HG03457 (cell line): ENCODE measurements around the gene CACNA1B.

Experiments
- ATAC-seq: cut with Tn5 transposase; IDR thresholded peaks from one replicate; pipeline ENCODE4 v1.9.1; 2021; ENCODE audit warnings: moderate number of reproducible peaks; ENCODE audit not compliant: unreplicated experiment

The CACNA1B gene

GRCh38 chr9:137959641-137960411 is 82.2 kb downstream of the CACNA1B start:
- ATAC-seq = no peak

DNA sequence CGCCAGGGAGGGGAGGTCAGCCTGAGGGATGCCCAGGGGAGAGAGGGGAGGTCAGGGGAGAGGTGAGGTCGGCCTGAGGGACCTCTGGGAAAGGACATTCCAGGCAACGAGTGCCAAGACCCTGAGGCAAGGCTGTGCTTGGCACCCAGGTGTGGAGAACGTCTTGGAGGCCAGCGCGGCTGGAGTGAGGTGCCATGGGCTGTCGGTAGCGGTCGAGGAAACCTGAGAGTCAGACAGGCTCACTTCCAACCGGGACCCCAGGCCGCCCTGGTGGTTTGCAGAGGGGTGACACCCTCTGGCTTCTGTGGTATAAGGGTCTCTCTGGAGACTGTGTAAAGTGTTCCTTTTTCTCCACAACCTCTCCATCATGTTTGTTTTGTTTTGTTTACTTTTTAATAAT is 82.9 kb downstream of the CACNA1B start:
- ATAC-seq = no peak

DNA sequence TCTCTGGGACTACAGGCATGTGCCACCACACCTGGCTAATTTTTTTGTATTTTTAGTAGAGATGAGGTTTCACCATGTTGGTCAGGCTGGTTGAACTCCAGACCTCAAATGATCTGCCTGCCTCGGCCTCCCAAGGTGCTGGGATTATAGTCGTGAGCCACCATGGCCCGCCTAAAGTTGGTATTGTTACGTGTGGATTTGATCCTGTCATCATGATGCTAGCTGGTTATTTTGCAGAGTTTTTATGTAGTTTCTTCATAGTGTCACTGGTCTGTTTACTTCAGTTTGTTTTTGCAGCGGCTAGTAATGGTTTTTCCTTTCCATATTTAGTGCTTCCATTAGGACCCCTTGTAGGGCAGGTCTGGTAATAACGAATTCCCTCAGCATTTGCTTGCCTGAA is 85.9 kb downstream of the CACNA1B start:
- ATAC-seq = no peak

DNA sequence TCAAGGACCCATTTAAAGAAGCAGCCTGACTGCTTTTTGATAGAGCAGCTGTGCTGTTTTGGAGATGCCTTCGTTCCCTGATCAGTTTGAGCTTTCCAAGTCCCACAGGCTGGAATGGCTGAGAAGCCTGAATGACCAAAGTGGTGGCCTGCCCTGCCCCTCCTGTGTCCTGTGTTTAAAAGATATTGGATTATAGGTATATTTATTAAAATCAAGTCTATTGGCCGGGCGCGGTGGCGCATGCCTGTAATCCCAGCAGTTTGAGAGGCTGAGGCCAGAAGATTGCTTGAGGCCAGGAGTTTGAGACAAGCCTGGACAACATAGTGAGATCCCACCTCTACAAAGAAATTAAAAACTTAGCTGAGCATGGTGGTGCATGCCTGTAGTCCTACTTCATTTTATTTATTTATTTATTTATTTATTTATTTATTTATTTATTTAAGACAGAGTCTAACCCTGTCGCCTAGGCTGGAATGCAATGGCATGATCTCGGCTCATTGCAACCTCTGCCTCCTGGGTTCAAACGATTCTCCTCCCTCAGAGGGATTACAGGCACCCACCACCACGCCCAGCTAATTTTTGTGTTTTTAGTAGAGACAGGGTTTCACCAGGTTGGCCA is 87.7 kb downstream of the CACNA1B start:
- ATAC-seq = no peak

GRCh38 chr9:137967280-137967953 is 89.8 kb downstream of the CACNA1B start:
- ATAC-seq = no peak

DNA sequence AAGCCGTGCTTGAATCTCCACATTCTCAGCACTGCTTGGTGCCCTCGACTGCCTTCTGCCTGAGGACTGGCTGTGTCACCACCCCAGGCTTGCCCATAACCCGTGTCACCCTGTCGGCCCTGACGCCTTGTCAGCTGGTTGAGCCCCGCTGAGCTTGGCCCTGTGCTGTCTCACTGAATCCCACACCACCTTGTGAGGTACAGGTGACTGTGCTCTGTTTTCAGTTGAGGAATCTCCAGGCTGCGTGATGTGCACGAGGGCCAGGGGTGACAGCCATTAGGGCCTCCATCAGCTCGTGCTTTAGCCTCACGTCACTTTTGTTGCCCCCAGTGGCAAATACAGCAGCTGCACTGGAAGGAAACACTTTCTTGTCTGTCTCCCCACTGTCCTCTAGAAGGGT is 90.7 kb downstream of the CACNA1B start:
- no peak for ATAC-seq

GRCh38 chr9:137969008-137969407 is 91.4 kb downstream of the CACNA1B start:
- ATAC-seq = no peak

DNA sequence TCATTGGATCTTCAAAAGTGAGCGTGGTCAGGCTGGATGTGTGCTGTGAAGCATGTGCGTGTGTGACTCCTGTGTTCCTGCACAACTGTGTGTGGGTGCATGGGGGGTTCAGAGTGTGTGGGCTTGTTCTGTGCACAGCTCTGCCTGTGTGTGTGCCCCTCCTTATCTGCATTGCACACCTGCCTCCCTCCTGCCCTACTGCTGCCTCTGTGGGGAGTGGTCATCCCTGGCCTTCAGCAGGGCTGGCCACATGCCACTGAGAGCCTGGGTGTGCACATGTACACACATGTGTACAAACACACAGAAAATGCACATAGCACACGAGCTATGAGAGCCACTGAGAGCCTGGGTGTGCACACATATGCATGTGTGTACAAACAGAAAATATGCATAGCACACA is 92.1 kb downstream of the CACNA1B start:
- no peak for ATAC-seq

DNA sequence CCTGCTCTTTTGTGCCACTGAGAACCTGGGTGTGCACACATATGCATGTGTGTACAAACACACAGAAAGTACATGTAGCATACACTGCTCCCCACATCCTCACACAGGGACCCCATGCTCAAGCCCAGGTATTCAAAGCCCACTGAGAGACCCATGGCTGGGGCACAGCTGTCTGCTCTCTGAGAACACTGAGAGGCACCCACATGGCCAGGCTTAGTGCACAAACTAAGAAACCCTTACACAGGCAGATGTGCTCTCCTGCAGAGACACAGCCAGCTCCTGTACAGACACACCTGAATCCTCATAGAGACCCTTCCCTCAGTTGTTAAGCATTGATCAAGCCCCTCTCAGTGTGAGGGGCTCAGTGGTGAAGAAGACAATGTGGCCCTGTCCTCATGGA is 92.5 kb downstream of the CACNA1B start:
- no peak for ATAC-seq

DNA sequence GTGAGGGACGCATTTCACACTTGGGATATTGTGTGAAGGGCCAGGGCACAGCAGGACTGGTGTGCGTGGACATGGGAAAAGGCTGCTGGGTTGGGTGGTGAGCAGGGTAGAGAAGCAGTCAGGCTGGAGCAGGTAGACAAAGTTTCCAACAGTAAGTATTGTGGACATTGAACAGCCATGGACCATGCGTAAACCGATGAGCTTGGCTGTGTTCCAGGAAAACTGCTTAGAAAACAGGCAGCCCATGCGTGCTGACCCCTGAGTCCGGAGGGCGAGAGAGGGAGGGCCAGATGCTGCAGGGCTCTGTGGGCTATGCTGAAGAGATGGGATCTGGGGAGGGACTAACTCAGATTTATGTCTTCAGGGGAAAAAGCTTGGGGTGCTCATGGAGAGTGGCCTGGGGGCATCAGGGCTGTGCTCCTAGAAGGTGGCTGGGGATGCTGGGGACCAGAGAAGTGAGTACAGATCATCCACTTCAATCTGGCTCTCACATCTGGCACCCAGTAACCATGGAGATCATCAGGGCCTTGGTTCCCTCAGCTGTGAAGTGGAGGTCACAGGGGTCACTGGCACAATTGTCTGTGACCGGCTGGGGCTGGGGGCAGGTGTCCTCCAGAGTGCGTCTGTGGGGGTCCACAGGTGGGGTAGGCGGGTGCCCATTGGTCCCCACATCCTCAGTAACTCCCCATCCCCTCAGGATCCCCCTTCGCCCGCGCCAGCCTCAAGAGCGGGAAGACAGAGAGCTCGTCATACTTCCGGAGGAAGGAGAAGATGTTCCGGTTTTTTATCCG is 93.3 kb downstream of the CACNA1B start:
- no peak for ATAC-seq

DNA sequence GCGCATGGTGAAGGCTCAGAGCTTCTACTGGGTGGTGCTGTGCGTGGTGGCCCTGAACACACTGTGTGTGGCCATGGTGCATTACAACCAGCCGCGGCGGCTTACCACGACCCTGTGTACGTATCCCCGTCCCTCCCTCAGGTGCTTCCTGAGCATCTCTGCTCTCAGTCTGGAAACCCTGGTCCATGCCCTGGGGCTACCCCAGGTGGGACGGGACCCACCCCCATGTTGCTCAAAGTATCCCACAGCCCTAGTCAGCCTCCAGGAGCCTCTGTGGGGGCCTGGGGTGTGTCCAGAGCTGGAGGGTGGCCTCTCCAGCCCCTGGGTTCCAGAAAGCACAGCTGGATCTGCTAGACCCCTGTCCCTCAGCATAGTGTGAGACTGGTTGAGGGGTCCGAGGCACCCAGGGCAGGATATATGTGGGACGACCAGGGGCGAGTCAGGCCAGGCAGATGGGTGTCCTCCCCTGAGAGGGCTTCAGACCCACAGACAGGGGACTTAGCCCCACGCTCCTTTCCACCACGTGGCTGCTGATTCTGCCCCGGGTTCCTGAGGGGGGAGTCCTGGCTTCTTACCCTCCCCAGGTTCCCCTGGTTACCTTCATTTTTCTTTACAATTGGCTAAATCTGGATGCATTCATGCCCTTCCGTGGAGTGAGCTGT is 94.0 kb downstream of the CACNA1B start:
- ATAC-seq = no peak

DNA sequence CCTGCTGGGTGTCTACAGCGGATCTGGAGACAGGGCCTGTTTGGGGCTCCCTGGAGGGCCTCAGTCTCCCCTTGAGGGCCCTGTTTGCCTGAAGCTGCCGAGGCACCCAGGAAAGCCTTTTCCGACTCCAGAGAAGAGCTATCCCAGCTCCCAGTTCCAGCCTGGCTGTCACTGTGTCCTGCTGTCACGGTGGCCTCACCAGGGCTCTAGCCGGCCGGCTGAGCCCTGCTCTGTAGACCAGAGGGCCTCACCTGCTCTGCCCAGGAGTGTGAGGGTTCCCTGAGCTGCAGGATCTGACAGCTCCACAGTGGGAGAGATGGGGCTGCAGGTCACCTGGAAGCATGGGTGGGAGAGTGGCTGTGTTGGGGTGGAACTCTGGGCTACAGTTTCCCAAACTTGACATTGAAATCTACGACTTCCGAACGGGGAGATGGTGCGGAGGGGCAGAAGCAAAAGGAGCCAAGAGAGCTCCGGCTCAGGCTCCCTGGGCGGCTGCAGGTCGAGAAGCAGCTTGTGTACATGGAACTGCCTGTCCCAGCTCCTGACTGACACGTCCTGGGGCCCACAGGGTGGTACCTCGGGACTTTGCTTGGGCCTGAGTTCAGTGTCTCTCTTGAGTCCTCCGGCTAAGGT is 94.9 kb downstream of the CACNA1B start:
- no peak for ATAC-seq

DNA sequence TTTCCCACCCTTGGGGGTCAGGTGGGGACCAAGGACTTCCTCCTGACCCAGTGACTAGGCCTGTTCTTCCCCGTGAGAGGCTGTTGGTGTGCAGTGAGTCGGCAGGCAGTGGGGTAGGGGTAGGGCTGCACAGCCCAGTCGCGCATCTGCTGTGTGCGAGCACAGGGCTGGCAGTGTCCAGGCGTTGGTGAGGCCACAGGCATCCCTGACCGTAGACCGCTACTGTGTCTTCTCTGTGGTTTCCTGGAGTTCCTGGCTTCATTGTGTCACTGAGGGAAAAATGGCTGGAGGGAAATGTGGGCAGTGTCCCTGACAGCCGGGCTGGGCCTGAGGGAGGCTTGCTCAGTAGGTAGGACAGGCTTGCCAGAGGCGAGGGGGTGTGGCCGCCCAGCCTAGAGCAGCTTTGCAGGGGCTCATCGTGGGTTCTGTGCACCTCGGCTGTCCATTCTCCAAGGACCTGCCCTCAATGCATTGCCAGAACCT is 95.4 kb downstream of the CACNA1B start:
- ATAC-seq = no peak

- ATAC-seq = no peak
These were observed 96.3 kb downstream of the CACNA1B start for GRCh38 chr9:137973829-137974416.

- ATAC-seq = no peak
These were observed 97.4 kb downstream of the CACNA1B start for GRCh38 chr9:137974746-137975526.

- no peak for ATAC-seq
These were observed 97.9 kb downstream of the CACNA1B start for GRCh38 chr9:137975527-137975913.

DNA sequence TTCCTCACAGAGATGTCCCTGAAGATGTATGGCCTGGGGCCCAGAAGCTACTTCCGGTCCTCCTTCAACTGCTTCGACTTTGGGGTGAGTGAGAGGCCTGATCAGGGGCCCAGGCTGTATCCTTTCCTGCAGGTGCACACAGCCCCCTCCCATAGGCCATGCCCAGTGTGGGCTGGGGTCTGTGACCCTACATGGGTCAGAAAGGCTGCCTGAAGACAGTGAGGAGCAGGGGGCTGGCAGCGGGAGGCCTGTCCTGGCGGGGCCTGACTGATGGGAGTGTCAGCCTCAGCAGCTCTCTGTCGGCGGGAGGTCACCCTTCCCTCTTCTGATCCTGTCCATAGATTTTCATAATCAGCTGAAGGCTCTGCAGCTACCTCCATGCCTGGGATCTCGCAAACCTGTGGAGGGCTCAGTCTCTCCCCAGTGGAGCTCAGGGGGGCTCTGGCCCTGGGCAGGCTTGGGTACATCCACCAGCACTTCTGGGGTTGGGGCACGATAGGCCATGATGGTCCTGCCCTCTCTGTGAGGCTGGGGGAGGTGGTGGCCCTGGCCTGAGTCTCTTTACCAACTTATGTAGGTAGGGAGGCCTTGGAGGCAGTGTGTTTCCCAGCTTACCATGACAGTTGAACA is 98.5 kb downstream of the CACNA1B start:
- no peak for ATAC-seq

DNA sequence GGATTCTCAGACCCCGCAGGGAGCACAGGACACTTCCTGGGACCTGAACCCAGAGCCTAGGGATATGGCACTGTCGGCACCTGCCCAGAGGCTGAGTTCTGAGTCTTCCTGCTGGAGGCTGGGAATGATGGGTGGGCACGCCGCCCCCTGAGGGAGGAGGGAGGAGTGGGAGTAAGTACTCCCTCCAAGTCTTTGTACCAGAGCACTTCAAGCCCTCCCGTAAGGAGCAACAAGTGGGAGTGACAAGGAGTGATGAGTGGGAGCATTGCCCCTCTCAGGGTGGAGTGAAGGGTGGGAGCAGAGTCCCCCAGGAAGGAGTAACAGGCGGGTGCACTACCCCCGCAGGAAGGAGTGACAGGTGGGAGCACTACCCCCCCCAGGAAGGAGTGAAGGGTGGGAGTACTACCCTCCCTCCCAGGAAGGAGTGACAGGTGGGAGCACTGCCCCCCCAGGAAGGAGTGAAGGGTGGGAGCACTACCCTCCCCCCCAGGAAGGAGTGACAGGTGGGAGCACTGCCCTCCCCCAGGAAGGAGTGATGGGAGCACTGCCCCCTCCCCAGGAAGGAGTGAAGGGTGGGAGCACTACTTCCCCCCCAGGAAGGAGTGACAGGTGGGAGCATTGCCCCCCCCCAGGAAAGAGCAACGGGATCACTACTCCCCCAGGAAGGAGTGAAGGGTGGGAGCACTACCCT is 100.1 kb downstream of the CACNA1B start:
- ATAC-seq = no peak
